Activated CD8-positive, alpha-beta memory T cell treated with anti-CD3 and anti-CD28 coated beads, Interleukin-2, amount 50 U/mL, for 48 hours (primary cell): ENCODE measurements around the gene FASN.

Experiments used
- DNase-seq: peaks from one replicate; pipeline ENCODE4 v3.0.0-alpha.2; 2020

The FASN gene

DNA sequence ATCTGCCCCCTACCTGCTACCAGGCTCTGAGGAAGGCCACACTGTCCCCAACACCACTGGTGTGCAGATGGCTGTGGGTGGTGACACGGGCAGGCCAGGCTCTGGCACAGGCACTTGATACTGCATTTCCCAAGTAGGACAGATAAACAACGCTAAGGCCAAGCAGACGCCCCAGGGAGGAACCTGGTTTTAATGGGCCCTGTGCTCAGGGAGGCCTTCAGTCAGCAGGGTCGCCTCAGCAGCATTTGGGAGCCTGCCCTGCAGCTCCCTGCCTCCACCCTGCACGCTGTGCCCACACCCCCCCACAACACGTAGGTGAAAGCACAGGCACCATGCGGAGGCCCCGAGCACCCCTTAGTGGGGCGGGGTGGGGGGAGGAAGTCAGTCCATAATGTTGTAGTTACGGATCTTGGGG is 3.3 kb upstream of the FASN start:
- no peak for DNase-seq

DNA sequence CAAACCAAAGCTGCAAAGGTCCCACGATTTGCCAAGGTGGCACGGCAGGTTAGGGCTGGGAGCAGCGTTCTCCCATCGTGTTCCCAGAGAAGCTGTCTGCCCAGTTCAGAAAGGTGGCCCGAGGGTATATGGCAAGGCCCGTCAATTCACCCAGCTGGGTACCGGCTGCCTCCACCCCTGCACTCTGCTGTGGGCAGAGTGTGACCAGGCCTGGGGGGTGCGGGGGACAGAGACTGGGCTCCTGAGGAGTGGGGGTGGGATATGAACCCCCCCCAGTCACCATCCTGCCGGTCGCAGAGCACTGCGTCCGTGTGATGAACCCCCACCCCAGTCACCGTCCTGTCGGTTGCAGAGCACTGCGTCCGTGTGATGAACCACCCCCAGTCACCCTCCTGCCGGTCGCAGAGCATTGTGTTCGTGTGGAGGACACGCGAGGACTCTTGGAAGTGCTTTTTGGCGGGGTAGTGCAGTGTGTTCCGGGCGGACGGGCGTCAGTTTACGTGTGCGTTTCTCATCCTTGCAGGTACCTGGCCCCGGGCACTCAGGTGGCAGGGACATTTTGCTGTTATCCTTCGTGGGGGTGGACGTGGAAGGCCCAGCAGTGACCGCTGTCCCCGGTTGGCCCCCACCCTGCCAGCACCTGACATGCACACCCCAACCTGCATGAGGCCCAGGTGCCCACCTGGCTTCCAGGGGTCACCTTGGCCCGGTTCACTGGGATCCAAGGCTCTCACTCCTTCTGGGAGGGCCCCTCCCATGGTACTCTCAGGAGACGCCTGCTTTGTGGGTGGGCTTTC is 2.7 kb upstream of the FASN start:
- no peak for DNase-seq

GRCh38 chr17:82098939-82099763 is 1.1 kb upstream of the FASN start:
- DNase-seq, result peak; percentile 72

- no peak for DNase-seq
Observed at GRCh38 chr17:82097919-82098168, 192 bp downstream of the FASN start.

GRCh38 chr17:82097184-82097918 is 685 bp downstream of the FASN start:
- DNase-seq, result peak; percentile 71

GRCh38 chr17:82096709-82097183 is 1.3 kb downstream of the FASN start:
- DNase-seq, result no peak

- no peak for DNase-seq
Observed at GRCh38 chr17:82095777-82096708, 2.0 kb downstream of the FASN start.

DNA sequence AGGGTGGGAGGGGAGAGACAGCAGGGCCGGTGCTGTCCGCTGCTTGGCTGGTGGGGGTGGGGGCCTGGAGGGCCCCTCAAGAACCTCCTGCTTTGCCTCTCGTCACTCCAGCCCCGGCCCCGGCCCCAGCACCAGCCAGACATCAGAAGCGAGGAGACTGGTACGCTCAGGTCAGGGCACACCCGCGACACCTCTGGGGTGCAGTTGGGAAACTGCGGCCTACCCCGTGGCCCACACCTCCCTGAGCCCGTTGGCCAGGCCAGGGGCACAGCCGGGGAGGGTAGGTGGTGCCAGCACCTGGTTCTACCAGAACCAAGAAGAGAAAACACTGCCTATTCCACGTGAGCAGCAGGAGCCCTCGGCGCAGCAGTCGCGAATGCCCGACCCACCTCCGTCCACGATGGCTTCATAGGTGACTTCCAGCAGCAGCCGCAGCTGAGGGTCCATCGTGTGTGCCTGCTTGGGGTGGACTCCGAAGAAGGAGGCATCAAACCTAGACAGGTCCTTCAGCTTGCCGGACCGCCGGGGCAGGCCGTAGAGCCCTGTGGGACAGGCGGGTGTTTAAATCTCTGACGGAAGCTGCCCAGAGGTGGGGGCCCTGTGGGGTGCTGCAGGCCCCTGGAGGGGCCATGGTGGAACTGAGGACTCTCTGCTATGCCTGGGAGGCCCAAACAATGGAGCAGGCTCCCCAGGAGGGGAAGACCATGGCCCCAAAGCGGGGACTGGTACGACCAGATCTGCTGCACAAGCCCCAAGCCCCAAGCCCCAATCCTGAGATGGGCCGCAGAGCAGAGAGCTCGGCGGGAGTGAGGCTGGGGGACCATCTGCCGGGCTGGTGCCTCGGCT is 2.9 kb downstream of the FASN start:
- no peak for DNase-seq

DNA sequence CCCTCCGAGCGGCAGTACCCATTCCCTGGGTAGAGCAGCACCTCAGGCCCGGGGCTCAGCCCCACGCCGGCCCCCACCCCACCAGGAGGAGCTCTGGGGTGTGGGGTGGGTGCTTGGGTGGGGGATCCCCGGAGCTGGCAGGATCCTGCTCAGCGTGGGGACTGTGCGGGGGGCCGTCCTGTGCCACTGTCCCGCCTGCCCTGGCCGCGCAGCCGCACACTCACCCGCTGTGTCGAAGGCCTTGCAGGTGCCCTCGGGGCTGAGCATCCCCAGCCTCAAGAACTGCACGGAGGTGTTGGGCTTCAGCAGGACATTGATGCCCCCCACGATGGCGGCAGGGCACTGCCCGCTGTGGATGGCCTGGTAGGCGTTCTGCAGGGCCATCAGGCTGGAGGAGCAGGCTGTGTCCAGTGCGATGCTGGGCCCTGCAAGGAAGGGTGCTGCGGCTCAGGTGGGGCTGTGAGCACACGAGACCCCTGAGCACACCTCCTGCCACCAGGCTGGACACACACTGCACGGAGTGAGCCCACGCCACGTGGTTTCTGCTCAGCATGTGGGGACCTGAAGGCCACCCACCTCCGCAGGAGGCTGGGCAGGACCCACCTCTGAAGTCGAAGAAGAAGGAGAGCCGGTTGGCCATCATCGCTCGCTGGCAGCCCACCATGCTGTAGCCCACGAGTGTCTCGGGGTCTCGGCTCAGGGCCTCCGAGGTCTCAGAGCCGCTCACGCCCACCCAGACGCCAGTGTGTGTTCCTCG is 4.9 kb downstream of the FASN start:
- no peak for DNase-seq

DNA sequence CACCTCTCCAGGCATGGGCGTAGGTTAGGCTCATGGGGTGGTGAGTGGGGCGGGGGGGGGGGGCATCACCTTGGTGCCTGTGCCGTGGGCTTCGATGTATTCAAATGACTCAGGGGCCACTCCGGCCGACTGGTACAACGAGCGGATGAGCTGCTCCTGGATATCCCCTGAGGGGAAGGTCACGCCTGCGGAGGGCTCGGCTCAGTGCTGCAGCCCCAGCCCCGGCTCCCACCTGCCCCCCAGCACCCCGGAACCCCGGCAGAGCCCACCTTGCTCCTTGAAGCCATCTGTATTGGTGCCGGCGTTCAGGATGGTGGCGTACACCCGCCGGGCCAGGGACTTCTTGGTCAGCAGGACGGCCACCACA is 5.4 kb downstream of the FASN start:
- DNase-seq, result no peak

DNA sequence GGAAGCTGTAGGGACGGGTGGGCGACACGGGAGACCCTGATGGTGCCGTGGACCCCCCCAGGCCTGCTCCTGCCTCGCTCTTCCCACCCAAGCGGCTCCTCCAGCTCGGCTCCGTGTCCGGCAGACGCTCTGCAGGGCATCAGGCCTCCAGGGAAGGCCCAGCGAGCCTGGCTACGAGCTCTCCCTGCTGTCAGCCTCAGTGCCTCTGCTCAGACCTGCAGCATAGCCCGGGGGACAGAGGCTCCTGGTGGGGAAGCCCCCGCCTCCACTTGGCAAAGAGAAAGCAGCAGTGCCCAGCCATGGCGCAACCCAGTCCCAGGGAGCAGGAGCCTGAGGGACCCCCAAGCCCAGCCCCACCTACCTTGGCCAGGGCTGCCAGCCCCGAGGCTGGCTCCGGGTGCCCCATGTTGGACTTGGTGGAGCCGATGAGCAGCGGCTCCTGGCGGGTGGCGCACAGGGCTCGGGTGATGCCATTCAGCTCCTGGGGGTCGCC is 5.9 kb downstream of the FASN start:
- no peak for DNase-seq

DNA sequence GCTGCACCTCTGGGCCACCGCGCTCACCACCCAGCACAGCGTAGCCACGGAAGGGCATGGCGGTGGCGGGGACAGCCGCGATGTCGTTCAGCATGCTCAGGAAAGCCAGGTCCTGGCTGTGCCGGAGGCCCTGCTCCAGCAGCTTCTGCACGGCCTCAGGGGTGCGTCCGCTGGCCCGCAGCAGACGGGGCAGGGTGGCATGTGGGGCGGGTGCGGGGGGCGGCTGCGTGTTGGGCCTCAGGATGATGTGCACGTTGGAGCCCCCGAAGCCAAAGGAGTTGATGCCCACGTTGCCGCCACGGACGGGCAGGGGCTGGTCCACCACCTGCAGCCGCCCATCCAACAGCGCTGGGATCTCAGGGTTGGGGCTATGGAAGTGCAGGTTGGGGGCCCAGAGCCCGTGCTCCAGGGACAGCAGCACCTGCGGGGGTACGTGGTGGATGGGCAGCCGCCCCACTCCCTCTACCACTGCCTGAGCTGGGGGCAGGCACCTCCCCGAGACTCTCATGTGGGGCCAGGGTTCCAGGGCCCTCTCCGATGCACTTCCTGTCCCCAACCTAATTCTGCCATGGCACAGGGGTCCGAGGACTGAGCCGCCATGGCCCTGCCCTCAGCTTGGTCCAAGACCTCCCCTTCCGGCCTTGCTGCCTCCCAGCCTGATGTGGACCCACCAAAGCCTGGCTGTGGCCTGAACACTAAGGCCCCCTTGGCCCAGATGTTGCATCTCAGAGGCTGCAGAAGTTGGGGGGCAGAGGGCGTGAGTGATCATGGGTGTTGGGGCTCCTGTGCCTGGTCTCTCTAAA is 6.6 kb downstream of the FASN start:
- DNase-seq, result no peak

DNA sequence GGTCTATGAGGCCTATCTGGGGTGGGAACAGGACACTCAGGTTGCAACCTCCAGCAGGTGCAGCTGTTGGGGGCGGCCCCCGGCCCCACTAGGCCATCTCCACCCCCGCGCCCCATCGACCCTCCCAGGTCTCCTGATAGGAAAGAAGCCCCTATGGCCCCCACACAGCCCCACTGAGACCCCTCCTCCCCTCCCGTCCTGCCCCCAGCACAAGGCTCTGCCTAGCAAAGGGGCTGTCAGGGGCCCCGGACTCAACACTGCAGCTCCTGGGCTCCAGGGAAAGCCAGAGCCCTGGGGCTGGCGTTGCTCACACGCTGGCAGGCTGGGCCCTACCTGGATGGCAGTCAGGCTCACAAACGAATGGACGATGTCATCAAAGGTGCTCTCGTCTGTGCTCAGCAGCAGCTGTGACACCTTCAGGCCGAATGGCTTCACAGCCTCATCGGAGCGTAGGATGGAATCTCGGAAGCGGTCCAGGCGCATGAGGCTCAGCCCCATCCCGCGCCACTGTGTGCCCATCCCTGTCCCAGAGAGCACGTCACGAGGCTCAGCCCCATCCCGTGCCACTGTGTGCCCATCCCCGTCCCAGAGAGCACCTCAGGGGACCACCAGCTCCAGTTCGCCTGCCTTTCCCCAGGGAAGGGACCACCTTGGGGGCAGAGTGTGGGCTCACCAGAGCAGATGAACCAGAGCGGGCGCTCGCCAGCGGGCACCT is 7.3 kb downstream of the FASN start:
- no peak for DNase-seq

GRCh38 chr17:82089723-82090548 is 8.1 kb downstream of the FASN start:
- no peak for DNase-seq

DNA sequence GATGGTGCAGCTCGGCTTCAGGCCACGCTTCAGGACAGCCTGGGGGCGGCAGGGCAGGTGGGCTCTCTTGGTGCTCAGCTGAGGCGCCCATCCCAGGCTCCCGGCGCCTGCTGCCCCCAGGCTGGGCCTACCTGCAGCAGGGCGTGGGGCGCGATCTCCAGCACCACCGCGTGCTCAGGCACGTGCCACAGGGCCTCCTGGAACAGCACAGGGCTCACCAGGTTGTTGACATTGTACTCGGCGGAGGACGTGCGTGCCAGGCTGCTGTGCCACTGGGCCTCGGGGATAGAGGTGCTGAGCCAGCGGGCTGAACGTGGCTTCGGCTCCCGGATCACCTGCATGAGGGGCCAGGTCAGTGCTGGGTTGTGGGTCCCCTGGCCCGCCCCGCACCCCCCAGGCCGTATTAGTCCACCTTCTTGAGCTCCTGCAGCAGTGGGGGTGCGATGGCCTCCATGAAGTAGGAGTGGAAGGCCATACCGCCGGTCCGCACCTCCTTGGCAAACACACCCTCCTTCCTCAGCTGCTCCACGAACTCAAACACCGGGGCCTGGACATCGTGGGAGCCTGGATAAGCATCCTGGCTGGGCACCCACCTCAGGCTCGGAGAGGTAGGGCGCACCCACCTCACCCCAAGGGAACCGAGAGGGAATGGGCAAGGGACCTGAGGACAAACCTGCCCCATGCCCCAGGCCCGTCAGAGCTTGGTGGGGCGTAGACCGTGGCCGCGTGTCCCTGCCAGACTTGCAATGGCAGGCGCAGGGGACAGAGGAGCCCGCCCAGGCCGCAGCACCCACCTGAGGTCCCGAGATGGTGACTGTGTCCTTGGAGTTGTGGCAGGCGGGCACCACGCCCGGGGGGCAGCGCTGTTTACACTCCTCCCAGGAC is 9.0 kb downstream of the FASN start:
- DNase-seq, result no peak

- DNase-seq, result no peak
Observed at GRCh38 chr17:82087961-82088837, 9.8 kb downstream of the FASN start.
